GM18520 (cell line): ENCODE measurements around the gene SCN1B.

Experiments
- ATAC-seq: cut with Tn5 transposase; IDR thresholded peaks from one replicate; pipeline ENCODE4 v1.9.1; 2021; ENCODE audit not compliant: unreplicated experiment

Gene SCN1B

GRCh38 chr19:35073516-35073915 is 43.2 kb downstream of the SCN1B start:
- no peak for ATAC-seq

GRCh38 chr19:35073941-35074340 is 43.7 kb downstream of the SCN1B start:
- ATAC-seq = no peak

- no peak for ATAC-seq
These were observed 44.3 kb downstream of the SCN1B start for GRCh38 chr19:35074426-35075201.

- no peak for ATAC-seq
These were observed 45.1 kb downstream of the SCN1B start for GRCh38 chr19:35075202-35076025.

GRCh38 chr19:35076026-35076370 is 45.7 kb downstream of the SCN1B start:
- ATAC-seq = no peak

GRCh38 chr19:35076657-35077056 is 46.4 kb downstream of the SCN1B start:
- ATAC-seq = no peak

- no peak for ATAC-seq
These were observed 47.3 kb downstream of the SCN1B start for GRCh38 chr19:35077411-35078223.

- ATAC-seq = no peak
These were observed 49.6 kb downstream of the SCN1B start for GRCh38 chr19:35079826-35080225.

GRCh38 chr19:35080613-35081170 is 50.4 kb downstream of the SCN1B start:
- ATAC-seq = no peak

GRCh38 chr19:35081201-35081600 is 50.9 kb downstream of the SCN1B start:
- no peak for ATAC-seq

GRCh38 chr19:35083691-35084508 is 53.6 kb downstream of the SCN1B start:
- no peak for ATAC-seq

GRCh38 chr19:35084509-35084762 is 54.2 kb downstream of the SCN1B start:
- ATAC-seq = no peak

GRCh38 chr19:35085947-35086346 is 55.7 kb downstream of the SCN1B start:
- ATAC-seq = peak; percentile 57

- no peak for ATAC-seq
These were observed 56.2 kb downstream of the SCN1B start for GRCh38 chr19:35086455-35086854.

GRCh38 chr19:35087393-35087792 is 57.1 kb downstream of the SCN1B start:
- ATAC-seq = no peak

GRCh38 chr19:35088131-35088913 is 58.1 kb downstream of the SCN1B start:
- ATAC-seq = no peak

- ATAC-seq = no peak
These were observed 59.3 kb downstream of the SCN1B start for GRCh38 chr19:35089554-35089953.
